HG02870 (cell line): ENCODE data around the gene CHMP1A.
A peak's percentile ranks its signal among the peaks of the same experiment; 100 is the strongest.
"Not testable (repeated sequence)": the region's sequence is repeated elsewhere in the genome, so short reads cannot be mapped to it uniquely, and the experiment has no call there.

Experiments used
- ATAC-seq: cut with Tn5 transposase; IDR thresholded peaks from one replicate; pipeline ENCODE4 v1.9.1; 2021; ENCODE audit warnings: mild to moderate bottlenecking, moderate library complexity; ENCODE audit not compliant: unreplicated experiment

The CHMP1A gene

GRCh38 chr16:89657442-89658220, at the start of gene CHMP1A, which contains the start of gene SPATA33:
Gene CHMP1A, minus strand, starts transcription at chr16:89657708. Its CDS starts 120 bp downstream, at chr16:89657588.
Gene SPATA33, plus strand, starts transcription at chr16:89657836. Its CDS starts 76 bp downstream, at chr16:89657912.
- peak; percentile 85 for ATAC-seq

DNA sequence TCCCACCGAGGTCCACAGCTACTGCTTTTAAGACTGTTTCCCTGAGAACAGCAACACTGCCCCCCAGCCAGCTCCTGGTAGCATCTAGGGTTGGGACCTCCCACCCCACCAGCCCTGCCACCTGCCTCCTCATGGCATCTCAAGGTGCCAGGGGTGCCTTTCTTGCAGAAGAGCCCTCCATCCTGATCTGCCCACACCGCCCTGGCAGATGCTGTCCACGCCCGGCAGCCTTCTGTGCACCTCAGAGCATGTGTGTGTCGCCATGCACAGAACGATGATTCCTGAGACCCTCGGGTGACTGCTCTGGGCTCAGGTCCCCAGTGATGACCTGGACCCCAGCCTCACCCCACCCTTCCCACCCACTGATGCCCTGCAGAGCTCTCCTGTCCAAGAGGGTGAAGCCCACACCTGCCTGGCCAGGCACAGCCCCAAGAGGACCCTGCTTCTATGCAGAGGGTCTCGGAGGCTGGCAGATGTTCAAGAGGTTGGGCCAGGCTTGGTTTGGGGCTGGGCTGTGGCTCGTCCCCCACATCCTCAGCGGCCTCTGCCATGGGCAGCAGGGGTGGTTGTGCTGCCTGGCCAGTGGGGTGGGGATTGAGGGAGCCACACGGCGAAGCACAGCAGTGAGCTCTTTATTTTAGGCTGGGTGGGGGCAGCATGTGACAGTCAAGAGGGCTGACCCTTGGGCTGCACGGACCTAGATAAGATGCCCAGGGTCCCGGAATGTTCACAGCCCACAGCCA, 49.2 kb upstream of the CHMP1A start:
- ATAC-seq, result no peak

DNA sequence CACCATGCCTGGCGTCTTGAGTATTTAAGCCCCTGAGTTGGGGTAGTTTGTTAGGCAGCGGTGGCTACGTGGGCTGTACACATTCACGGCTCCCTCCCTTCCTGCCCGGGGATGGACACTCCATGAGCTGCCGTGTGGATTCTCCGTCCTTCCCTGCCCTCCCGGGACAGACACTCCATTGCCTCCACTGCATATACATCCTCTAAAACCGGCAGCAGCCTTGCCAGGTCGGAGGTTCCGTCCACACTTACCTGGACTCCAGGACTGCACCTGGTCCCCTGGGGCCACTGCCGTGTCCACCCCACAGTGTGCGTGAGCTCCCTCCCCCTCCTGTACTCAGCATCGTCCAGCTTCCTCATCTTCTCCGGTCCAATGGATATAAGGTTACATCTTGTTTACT, 47.5 kb upstream of the CHMP1A start:
- ATAC-seq, result no peak

DNA sequence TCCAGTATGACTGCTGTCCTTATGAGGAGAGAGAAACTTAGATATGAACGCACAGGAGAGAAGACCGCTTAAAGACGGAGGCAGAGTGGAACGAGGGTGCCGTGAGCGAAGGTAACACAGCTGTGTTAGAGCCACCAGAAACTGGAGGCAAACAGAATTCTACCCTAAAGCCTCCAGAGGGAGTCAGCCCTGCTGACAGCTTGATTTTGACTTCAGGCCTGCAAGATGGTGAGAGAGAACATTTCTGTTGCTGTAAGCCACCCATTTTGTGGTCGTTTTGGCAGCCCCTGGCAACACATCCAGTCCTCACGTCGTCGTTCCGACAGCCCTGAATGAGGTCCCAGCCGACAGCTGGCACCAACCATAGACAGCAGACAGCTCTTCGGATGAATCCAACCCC, 46.8 kb upstream of the CHMP1A start:
- ATAC-seq, result no peak

GRCh38 chr16:89701425-89702406, 44.2 kb upstream of the CHMP1A start, which contains the start of gene SPATA2L:
Gene SPATA2L, minus strand, starts transcription at chr16:89701705. Its CDS starts 473 bp downstream, at chr16:89701232.
- ATAC-seq, result peak; percentile 71

DNA sequence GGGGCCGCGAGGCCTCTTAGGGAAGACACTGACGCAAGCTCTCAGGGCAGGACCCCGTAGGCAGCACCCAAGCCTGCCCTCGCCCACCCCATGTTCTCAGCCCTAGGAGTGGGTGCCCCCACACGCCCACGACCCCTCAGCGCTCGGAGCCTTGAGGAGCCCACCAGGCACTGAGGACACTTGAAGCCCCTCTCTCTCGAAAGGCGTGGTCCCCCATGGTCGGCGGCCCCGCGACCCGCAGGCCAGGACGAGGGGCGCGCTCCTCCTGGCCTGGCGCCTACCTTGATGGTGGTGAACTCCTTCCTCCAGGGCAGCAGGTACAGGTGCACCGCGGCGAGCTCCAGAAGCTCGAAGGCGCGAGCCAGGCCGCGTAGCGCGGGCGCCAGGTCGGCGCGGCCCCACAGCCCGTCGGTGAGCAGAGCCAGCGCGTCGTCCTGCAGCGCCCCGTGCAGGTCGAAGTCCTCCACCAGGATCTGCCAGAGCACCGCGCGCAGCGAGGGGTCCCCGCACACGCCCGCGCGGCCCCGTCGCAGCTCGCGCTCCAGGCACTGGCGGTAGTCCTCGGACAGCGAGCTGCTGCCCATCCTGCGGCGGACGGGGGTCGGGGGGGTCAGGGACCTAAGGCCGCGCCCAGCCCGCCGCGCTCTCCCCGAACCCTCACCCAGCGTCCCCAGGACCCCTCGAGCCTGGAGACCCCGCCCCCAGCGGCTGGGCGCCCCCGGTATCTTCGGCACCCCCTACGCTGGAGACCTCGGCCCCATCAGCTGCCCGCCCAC, 43.3 kb upstream of the CHMP1A start:
- no peak for ATAC-seq

DNA sequence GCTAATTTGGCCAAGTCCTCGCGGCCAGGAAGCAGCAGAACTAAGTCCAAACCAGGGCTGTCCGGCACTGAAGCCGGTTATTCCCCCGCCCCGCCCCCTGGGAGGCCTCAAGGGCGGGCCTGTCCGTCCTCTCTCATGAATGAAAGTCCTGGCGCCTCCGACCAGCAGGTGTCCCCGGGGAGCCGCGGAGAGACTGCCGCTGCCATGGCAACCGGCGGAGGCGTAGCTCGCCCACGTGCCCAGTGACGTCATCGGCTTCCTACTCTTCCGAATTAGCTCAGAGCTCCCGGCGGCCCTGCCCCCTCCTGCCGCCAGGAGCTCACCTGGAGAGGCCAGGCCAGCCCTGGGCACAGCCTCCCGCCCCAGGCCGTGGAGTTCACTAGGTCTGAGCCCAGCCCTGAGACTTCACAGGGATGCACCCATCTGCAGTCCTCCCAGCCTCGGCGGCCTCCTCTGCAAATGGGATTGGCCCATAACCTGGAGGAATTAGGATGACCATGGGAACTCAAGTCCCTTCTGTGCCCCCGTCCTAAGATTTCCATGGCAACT, 42.7 kb upstream of the CHMP1A start:
- ATAC-seq, result peak; percentile 45

DNA sequence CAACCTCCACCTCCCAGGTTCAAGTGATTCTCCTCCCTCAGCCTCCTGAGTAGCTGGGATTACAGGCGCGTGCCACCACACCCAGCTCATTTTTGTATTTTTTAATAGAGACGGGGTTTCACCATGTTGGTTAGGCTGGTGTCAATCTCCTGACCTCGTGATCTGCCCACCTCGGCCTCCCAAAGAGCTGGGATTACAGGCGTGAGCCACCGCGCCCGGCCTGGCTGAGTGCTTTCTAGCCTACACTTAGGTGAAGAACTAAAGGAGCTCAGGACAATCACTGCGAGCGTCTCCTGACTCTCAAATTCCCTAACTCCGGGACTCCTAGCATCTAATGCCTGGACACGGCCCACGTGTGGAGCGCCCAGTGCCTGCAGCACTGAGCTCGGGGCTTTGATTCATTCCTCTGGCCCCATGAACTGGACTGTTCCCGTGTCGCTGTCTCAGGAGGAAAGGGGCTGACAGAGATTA, 42.2 kb upstream of the CHMP1A start:
- not testable (repeated sequence) for ATAC-seq

DNA sequence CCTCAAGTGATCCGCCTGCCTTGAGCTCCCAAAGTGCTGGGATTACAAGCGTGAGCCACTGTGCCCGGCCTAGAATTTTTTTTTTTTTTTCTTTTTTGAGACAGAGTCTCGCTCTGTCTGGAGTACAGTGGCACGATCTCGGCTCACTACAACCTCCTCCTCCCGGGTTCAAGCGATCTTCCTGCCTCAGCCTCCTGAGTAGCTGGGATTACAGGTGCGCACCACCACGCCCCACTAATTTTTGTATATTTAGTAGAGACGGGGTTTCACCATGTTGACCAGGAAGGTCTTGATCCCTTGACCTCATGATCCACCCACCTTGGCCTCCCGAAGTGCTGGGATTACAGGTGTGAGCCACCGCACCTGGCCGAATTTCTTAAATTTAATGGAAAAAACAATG, 41.2 kb upstream of the CHMP1A start:
- not testable (repeated sequence) for ATAC-seq

DNA sequence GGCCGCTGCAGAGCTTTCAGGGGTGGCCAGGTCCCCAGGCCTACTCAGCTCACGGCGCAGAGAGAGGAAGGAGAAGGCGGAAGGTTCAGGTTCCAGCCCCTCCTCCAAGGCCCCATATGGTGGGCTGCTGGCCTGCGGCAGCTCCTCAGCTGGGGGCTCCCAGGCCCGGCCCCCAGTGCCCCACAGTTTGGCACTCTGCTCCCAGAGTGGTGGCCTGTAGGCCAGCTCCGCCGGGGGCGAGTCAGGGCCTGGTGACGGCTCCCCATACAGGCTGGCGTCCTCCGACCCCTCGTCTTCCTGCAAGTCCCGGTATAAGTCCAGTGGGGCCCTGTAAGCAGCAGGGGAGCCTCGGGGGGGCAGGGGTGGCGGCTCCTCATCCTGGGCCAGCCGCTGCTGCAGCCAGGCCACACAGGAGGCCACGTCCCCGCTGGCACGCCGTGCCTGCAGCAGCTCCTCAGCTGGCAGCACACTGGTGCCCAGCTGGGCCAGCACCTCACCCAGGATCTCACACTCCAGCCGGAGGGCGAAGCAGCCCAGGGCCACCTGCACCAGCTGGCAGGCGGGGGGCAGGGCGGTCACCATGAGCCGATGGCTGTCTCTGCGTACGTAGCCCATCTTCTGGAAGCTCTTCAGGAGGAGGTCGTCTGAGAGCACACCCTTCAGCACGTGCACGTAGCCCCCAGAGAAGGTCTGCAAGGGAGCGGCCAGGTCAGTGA, 40.3 kb upstream of the CHMP1A start:
- ATAC-seq, result no peak

DNA sequence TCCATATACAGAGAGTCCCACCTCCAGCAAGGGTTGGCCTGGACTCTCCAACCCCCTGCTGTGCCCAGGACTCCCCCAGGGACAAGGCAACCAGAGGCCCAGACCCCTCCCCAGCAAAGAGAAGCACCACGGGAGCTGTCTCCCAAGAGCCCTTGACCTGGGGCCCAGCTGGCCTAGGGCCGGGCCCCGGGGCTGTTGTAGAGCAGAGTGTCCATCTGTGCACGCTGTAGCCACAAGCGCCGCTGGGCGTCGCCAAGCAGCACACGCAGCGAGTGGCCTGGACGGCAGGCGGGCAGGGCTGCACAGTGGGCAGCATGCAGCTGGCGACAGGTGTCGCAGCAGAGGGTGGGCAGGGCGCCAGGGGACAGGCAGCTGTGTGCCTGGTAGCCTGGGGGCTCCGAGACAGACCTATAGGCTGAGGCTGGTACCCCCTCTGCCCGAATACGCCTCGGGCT, 39.7 kb upstream of the CHMP1A start:
- ATAC-seq, result no peak

- no peak for ATAC-seq
Observed at GRCh38 chr16:89696670-89697128, 39.2 kb upstream of the CHMP1A start.

DNA sequence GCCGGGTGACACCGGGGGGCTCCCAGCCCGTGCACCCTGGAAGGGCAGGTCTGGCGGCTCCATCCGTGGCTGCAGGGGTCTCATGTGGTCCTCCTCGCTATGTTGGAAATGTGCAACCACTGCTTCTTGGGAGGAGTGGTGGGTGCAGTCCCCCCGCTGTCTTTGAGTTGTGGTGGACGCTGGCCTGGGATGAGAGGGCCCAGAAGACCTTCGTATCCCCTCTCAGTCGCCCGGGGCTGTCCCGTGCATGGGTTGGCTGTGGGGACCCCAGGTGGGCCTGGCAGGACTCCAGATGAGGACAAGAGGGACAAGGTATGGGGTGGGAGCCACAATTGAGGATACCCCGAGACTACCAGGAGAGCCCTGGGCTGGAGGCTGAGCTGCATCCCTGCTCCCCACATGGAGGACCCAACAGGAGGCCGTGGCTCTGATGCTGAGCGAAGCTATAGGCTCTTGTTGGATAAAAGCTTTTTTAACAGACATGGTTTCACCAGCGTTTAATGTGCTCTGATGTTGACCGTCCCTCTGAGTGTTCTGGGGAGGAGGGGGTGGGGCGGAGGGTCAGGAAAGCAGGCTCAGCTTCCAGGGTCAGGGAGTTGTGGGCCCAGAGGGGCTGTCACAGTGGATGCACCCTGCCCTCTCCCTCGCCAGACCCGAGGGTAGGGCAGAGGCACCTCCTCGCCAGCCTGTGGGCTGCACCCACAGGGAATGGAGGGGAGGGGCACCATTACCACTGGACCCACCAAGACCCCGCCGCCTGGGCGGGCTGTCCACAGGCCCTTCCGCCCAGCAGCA, 38.6 kb upstream of the CHMP1A start:
- ATAC-seq, result no peak

GRCh38 chr16:89695086-89695874, 37.8 kb upstream of the CHMP1A start:
- ATAC-seq, result no peak

GRCh38 chr16:89694784-89695085, 37.2 kb upstream of the CHMP1A start:
- not testable (repeated sequence) for ATAC-seq

DNA sequence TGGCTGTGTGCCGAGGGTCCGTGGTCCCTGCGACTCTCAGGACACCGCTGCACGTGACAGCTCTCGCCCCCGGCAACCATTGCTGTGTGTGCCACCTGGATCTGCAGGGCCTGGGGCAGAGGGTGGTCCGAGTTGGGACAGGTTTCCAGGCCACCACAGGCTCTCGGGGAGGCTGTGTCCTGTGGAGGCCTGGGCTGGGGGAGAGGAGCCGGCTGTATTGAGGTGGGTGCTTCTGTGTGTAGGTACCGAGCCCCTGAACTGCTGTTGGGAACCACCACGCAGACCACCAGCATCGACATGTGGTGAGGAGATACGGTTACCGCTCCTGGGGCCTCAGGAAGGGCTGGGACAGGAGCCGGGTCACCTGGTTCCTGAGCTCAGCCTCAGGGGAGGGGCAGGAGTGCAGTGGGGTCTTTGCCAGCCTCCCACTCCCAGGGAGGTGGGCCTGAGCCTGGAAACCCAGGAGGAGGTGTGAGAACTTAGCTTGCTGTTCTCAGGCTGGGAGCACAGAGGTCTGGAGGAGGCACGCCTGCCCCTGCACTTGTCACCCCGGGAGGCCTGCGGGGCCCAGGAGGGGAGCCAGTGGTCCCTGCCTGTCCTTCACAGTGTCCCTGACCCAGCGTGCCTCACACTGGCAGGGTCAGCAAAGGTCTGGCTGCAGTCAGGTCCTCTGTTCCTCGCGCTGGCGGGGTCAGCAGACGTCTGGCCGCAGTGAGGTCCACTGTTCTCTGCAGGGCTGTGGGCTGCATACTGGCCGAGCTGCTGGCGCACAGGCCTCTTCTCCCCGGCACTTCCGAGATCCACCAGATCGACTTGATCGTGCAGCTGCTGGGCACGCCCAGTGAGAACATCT, 36.6 kb upstream of the CHMP1A start:
- no peak for ATAC-seq
